HG02852 (cell line): ENCODE results near the gene COL19A1.

ENCODE experiments used
- ATAC-seq: cut with Tn5 transposase; IDR thresholded peaks from one replicate; pipeline ENCODE4 v1.9.1; 2021; ENCODE audit warnings: mild to moderate bottlenecking, moderate library complexity; ENCODE audit not compliant: unreplicated experiment

The COL19A1 gene

DNA sequence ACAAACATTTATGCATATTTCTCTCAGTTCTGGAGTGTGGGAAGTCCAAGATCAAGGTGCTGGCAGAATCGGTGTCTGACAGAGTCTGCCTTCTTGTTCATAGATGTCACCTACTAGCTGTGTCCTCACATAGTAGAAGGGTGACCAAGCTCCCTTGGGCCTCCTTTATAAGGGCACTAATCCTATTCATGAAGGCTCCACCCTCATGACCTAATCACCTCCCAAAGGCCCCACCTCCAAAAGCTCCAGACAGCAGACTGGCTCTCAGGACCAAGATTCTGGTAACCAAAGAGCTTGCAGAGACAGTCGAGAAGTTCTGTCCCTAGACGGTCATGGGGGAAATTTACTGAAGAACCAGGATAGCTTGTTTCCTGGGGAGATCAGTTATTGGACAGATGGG is 297.4 kb downstream of the COL19A1 start:
- ATAC-seq: no peak

DNA sequence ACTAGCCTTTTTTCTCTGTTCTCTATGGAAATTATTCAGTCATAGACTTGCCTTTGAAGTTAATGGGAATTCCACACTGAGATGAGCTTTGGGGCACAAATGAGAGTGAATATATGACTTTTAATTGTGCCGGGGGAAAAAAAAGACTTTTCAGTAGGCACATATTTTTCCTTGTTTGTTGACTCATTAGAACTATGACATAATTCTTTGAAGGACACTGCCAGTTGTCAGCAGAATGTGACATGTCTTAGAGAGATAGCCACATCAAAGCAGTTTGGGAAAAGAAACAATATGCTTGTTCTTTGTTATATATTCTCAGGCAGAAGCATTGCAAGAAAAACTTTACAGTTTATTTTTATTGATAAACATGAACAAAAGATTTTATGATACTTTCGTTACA is 298.2 kb downstream of the COL19A1 start:
- no peak for ATAC-seq

DNA sequence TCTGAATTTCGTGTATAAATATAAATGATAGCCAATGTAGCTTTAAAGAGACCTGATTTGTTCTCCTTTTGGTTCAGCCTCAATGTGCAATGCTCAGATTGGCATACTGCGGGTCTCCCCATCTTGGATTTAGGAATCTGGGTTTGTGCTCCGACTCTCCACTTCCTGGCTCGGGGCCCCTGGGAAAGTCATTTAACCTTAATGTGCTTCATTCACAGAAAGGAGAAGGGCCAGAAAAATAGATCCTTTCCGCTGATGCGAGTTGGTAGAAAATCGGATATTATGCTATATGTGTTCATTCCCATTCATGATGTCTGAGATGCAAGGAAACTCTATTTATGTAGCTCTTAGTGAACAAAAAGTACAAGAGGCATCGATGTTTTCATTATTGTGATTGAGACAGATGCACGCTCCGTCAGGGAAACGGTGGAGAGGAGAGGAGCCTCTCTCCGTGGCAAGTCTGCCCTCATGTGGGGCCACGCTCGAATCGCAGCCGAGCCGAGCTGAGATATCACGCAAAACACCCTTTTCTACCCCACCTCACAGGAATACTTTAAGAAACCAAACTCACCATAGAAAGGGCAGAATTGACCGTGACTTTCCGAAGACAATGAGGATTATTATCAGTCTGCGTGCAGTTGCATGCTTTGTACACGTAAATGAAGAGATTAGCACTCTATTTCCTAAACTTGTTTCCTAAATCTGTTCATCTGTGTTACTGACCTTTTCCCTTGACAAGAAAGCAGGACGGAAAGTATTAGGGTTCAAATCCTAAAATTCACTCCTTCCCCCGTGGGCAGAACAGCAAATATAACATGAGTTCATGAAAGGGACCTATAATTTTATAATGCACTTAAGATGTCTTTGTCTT is 300.0 kb downstream of the COL19A1 start:
- ATAC-seq: peak; percentile 93

DNA sequence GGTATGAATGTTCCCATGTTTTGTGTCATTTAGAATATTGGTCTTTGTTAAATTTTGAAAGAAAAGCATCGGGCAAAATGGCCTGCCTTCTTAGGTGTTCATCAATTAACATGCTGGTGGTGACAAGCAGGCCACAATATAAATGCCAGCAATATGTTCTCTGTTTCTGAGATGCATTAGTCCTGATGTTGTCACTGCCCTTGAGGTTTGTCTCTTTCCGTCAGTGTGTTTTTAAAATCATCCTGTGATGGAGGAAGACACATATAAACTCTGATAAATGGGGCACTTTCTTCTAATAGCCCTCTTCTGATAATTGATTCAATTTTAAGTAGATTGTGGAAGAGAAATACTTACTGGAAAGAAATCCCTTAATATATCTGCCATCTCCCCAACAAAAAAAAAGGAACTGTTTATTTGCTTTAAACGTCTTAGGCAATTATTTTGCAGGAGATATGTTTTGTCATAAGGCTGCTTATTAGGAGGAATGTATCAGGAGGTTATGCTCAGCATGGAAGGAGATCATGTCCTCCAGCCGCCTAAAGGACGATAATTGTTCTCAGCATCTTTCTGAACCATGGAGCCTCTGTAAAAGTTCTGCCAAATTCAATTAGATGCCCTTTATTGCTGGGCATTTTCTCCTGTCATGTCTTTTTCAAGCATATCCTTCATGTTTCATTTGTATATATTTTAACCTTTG is 302.5 kb downstream of the COL19A1 start:
- no peak for ATAC-seq

DNA sequence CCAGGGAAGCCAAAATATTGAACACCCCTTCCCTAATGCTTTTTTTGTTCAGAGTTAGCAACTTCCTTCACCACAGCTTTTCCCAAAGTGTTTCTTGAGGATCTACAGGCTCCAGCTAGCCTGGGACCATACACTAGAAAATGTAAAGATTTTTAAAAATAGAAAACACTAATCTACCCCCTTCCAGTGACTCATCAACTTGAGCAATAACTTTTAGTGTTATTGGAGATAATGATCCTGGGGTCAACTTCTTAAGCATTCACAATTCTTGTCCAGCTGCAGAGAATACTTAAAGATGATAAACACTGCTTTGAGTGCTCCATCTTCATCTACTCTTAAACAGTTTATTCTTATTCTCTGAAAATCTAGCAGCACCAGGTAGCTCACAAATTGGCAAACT is 304.9 kb downstream of the COL19A1 start:
- no peak for ATAC-seq

DNA sequence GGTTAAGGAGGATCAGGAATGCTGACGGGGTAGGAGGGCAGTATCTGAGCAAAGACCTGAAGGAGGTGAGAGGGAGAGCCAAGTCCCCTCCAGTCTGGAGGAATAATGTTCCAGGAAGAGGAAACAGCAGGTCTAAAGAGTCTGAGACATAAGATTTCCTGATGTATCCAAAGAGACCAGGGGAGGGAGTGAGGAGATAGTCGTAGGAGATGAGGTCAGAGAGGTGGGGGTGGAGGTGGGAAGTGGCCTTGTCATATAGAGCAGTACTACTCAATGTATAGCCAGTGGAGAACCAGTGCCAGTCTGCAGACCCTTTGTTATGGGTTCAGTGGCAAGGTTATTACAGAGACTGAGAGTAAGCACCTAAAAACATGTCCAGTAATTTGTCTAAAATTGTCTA is 305.9 kb downstream of the COL19A1 start:
- no peak for ATAC-seq

DNA sequence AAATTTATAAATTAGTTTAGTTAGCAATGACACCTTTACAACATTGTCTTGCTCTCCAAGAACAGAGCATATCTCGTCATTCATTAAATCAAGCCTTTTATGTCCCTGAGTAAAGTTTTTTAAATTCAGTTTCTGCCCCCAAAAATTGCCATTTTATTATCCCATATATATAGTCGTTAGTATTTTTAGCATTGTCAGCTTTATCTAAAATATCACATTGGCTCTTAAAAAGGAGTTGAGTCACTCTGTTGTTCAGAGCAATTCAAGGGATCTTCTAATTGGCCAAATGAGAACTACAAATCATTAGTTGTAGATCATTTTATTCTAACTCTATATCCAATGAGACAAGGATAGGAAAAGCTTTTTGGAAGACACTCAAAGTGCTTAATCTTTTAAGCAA is 309.4 kb downstream of the COL19A1 start:
- no peak for ATAC-seq

DNA sequence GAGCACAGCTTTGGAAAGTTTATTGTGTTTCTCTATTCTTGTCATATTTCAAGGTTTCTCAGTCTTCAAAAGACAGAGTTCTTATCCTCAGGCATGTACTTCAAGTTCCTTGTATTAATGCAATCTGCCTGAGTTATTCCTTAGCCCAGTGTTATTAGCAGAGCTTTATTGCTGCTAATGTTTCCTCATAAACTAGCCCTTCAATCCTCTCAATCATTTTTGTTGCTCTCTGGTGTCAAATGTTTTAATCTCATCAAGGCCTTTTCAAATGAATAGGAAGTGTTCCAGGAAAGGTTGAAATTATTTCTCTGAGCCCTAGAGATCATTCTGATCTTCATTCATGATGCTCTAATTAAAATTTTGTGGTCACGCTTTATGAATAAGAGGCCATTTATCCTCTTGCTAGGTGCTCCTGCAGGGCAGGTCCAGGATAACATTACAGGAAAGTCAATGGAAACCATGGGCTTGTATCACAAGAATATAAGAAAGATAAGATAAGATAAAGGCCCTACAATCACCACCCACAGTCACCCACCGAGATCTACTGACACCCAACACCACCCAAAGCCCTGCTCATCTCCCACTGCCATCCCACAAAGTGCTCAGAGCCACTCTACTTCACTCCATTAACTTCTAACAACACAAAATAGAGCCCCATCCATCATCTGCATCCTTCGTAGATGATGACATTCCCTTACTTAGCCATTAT is 310.6 kb downstream of the COL19A1 start:
- no peak for ATAC-seq

DNA sequence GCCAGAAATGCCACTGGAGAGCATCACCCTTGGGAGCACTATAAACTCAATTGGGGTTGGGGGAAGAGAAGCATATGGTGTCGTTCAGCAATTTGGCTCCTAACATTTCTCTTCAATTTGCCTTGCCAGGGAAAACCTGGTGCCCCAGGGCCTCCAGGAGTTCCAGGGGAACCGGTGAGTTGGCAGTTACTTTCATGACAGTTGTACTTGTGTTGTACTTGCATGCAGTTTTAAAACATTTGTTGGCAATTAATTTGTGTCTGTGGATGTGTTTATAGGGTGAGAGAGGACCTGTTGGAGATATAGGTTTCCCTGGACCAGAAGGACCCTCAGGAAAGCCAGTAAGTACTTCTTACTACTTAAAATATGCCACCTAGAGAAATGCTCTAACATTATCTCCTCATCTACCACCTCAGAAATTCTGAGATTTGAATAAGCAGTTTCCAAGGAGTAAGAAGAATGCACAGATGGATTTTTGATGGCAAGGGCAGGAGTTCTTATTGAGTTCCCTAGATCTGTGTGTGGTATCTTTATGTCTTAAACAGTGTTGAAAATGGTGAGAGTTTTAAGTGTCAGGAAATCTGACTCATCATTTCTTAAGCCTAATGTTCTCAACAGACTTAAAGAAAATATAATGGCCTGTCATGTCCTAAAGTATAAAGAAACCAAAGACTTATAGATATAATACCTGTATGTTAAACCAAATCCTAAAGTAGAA is 314.0 kb downstream of the COL19A1 start:
- ATAC-seq: peak; percentile 8

DNA sequence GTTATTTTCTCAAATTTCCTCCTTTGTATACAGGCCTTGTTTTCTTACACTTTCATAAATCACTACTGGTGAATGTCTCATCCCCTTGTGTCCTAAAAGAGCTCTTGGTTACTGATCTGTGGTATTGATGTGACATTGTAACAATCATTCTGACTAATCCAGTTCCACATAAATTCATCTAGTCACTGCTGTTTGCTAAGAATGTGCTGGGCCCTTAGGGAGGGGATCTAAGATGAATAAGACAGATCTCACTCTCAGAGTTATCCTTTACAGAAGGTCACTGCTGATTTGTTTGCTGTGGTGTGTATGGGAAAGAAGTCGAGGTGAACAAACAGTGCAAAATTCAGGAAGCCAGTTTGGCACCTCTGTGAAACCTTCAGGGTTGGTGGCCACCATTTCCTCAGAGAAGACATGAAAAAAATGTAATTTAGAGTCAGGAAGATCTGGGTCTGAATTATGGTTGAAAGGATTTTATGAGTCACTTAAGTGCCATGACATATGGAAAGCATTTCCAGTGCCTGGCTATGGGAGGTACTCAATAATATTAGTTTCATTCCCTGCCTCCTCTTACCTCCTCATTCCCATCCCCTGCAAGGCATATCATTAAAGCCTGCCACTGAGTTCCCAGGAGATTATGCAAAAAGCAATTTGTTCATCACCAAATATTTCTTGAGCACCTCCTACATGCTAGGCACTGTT is 314.7 kb downstream of the COL19A1 start:
- peak; percentile 75 for ATAC-seq

DNA sequence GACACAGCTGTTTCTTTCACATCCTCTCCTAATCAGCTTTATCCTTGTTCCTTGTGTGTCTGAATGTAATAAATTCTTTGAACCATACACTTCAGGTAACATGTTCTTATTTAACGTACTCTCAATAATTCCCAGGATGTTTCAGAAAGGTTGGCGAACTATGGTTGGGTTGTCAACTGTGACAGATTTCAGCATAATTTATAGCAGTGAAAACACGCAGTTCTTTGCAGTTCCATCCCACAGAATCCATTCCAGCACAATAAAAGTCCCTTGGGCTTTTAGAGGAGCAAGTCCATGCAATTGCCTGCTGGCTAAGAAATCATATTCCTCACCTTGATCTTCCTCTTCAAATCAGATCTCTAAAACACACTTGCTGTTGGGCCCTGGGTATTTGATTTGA is 317.2 kb downstream of the COL19A1 start:
- no peak for ATAC-seq

DNA sequence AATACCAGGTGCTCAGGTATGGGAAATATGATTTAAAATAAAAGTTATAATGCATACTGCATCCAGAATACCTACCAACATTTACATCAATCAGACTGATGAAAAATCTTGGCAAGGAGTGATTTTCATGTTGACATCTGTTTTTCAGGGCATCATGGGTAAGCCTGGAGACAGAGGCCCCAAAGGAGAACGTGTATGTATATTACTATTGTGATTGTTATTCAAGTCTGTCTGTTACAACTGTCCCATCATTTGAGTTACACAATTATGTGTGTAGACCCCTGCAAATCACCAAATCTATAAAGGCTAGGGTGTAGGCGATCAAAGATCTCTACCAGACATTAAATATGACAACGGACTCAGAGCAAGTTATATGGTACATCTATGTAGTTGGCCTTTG is 318.4 kb downstream of the COL19A1 start:
- no peak for ATAC-seq

DNA sequence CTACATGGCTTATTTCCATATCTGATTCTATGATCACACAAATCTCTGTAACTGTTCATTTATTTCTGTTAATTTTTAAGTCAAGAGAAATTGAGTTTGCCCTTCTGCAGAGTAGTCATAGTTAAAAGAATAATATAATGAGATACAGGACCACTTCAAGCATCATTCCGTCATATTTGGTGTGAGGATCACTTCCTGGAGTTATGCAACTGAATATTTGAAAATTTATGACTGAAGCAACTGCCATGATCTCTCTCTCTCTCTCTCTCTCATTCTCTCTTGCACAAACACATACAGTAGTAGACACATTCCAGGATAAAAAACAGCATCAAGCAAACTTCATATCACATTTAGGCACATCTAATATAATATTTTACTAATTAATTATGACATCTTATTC is 320.1 kb downstream of the COL19A1 start:
- ATAC-seq: no peak

DNA sequence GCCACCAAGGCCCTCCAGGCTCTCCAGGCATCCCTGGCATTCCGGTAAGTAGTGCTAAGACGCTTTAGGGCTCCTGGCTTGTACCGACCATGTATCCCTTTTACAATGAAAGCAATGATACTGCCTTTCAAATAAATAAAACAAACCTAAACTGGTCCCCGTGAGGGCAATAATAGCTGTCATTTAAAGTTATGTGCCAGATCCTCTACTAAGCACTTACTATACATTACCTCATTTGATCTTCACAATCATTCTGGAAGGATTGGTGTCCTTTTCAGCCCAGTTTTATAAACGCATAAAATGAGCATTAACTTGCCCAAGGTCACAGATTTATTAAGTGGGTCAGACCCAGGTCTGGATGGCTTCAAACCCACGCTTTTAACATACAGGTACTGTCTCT is 321.8 kb downstream of the COL19A1 start:
- no peak for ATAC-seq

DNA sequence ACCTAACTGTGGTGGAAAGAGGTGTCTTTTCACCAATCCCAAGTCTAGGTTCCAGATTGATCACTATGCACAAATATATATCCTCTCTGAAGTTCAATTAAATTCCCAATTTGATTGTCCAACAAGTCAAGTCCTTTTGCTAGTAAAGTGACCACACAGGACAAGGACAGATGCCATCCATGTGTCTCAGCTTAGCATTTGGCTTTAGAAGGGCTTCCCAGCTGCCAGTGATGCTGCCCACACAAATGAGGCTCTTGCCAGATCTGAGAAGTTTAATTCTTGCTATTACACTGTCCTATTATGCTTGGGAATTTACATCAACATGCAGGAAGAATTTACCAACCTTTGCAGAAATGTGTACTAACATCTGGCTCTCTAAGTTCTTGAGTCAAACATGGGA is 328.1 kb downstream of the COL19A1 start:
- no peak for ATAC-seq

DNA sequence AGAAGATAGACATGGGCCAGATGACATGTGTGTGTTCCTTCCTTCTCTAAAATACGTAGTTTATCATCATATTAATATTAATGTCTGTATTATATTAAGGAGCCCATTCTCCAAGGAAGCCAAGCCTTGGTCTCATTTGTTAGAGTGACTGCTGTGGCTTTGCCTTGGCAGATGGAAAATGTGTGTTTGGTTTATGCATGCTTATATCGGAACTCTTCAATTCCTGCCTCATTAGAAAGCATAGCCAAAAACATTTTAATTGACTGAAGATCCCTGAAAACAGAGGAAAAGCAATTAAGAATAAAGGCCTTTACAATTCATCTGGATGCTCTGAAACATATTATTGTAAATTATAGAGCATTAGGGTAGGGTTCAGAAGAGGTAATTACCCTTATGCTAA is 330.2 kb downstream of the COL19A1 start:
- no peak for ATAC-seq

DNA sequence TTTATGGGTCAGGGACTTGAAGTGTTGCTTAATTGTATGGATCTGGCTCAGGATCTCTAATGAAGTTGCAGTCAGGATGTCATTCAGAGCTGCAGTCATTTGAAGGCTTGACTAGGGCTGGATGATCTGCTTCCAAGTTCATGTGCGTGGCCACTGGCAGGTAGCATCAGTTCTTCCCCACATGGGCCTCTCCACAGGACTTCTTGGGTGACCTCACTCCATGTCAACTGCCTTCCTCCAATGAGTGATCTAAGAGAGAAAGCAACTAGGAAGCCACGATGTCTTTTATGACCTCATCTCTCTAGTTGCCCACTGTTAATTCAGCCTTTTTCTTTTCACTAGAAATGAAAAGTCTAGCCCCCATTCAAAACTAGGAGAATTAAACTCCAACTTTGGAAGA is 332.4 kb downstream of the COL19A1 start:
- no peak for ATAC-seq

DNA sequence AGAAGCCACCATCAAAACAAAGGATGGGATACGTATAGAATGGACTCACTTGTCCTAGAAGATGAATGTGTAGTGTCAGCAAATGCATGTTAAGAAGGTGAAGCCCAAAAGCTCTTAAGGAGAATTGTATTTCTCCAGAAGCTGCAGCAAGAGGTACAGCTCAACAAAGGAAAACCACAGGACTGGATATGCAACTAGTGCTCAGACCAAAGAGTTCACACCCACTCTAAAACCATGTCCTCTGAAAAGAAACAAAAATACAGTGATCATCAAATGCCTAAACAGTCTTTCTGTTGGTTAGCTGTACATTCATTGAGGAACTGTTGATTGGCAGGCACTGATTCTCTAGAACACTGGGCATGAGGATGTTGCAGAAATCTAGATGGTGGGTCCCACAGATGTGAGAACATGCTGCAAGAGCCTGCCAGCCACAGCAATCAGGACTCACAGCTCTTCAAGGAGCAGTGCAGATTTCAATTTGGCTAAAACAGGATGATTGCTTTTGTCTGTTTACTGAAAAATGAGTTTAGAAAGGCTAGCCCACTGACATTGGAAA is 342.0 kb downstream of the COL19A1 start:
- no peak for ATAC-seq

DNA sequence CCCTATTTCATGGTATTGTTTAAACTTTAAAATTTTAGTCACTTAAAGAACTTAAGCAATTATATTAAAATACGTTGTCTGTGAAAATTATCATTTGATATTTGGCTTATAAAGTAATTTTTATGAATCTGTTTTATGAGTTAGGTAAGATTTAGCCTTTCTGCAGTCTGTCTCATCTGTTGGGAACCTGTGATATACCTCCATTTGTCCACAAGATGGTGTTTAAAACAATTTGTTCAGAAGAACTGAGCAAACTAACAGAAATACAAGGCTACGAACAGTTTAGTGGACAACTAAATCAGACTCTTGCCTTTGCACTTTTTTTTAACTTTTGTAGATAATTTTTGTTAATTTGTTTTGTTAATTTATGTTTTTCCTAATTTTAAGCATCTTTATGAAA is 344.1 kb downstream of the COL19A1 start:
- ATAC-seq: no peak

DNA sequence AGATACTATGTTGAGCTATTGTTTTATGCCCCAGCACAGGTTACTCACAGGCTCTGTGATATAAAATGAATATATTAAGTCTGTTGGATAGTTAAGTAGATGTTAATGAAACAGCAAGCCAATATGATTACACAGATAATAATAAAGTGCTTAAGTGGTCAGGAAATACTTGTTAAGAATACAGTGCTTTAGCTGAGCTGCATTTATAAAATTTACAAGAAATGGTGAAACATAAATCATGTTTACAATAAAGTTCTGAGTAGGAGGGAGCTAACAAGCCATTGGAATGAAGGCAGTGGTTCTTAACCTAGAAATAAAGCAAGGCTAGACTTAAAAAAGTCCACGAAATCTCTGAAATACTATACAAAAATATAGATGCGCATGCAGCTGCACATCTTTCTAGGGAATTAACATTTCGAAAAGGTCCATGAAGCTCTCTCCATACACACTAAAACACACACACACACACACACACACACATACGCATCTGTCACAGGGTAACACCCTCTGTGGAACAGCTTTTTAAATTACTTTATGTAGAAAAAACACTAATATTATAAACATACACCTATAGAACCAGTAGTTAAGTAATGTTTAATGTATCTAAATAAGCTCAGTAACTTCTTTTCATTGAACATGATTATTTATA is 349.2 kb downstream of the COL19A1 start:
- no peak for ATAC-seq
